A549 (cell line): ENCODE measurements around the gene SRC.

ENCODE experiments used
- CTCF ChIP-seq: fragments of >200 bp; sonication (Bioruptor Twin); formaldehyde crosslinking; IDR thresholded peaks from 3 replicates; pipeline ENCODE4 v1.5.1; 2016
- MAX ChIP-seq: IDR thresholded peaks from 2 replicates; pipeline ENCODE4 v1.6.1; 2012
- RAD21 ChIP-seq, 2 experiments: fragments of >200 bp in 1 of 2; sonication (Bioruptor Twin) in 1 of 2; formaldehyde crosslinking in 1 of 2; IDR thresholded peaks in 1 of 2; conservative IDR thresholded peaks in 1 of 2; 2 replicates in 1 of 2; 3 replicates in 1 of 2; pipeline ENCODE4 v1.6.1; 2012 to 2018; ENCODE audit warnings: inconsistent platforms in 1 of 2

- no peak for TF ChIP-seq MAX
- no peak for TF ChIP-seq CTCF
- TF ChIP-seq RAD21 (conservative IDR thresholded peaks at IDR 0.05 in 1 of 2, IDR thresholded peaks at IDR 0.05 in 1 of 2), result no peak
Measured at GRCh38 chr20:37315021-37315451, 30.9 kb upstream of the SRC start.
